HG03469 (cell line): ENCODE data around the gene HSD17B4.

Experiments used
- ATAC-seq: cut with Tn5 transposase; IDR thresholded peaks from one replicate; pipeline ENCODE4 v1.9.1; 2021; ENCODE audit warnings: mild to moderate bottlenecking, moderate library complexity, moderate number of reproducible peaks; ENCODE audit not compliant: unreplicated experiment

HSD17B4 gene

DNA sequence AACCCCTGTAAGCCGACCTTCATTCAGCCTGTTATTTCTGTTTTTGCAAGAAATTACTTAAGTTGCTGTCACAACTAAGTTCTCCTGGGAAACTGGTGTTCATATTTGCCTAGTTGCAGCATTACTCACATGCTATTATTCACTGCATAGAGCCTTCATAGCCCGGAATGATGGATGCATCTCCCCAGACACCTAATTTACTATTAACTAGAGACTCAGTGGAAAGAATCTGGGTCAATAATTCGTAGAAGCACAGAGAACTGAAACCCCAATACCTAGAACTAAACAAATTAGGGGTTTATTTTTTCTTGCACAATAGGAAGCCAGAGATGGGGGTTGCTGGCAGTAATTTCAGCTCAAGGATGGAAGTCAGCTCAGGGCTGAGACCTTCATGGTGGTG lies 131.4 kb downstream of the HSD17B4 start:
- peak; percentile 78 for ATAC-seq
